HG03060 (cell line): ENCODE data around the gene EFCC1.

Source experiments
- ATAC-seq: cut with Tn5 transposase; IDR thresholded peaks from one replicate; pipeline ENCODE4 v1.9.1; 2021; ENCODE audit warnings: low read depth, moderate number of reproducible peaks; ENCODE audit not compliant: unreplicated experiment

The EFCC1 gene, protein sequence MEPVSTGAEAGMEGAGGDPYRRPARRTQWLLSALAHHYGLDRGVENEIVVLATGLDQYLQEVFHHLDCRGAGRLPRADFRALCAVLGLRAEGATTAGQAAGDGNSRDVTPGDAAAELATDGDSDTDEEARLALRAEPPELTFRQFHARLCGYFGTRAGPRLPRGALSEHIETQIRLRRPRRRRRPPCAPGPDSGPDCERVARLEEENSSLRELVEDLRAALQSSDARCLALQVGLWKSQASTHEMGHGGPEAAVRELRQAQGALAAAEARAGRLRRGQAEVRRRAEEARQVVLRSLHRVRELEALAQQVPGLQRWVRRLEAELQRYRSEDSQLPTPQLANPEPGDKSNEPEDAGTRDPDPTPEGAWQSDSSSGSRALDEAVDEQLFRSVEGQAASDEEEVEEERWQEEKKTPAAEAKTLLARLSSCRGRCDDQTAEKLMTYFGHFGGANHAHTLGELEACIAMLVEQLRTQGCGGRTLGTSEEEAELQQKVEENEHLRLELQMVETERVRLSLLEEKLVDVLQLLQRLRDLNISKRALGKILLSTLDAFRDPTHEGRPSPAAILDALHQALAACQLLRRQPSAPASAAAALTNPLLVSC

DNA sequence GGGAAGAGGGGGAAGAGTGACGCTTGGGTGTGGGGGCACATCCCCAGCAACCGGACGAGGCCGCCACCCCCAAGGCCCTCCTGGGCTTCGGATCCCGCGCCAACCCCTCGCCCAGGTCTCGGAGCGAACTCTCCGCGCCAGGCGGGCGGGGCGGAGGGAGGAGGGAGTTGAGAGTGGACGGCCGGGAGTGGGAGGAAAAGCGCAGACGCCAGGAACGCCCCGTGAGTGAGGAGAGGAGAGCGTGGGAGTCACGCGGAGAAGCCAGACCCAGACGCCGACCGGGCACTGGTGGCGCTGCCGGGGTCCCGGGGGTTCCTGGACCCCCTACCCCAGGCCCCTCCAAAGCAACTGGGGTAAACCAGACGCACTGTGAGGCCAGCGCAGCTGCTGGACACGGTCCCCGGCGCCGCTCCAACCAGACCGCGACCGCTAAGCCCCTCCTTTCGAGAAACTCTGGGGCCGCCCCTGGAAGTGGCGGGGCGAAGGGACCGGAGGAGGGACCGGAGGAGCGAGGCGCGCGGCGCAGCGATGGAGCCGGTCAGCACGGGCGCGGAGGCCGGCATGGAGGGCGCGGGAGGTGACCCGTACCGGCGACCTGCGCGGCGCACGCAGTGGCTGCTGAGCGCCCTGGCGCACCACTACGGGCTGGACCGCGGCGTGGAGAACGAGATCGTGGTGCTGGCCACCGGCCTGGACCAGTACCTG is at the start of gene EFCC1:
TSS of gene EFCC1 (plus strand) at position 204 of the 705 bp plus-strand sequence. CDS start at position 529, 325 bp downstream.
- no peak for ATAC-seq

DNA sequence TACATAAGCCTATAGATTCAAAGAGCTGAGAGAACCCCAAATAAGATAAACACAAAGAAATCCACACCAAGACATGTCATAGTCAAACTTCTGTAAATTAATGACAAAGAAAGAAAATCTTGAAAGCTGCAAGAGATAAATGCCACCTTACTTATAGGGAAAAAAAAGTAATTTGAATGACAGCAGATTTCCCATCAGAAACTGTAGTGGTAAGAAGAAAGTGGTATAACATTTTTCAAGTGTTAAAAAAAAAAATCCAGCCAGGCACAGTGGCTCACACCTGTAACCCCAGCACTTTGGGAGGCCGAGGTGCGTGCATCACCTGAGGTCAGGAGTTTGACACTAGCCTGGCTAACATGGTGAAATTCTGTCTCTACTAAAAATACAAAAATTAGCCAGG is 44.7 kb upstream of the EFCC1 start:
- no peak for ATAC-seq

DNA sequence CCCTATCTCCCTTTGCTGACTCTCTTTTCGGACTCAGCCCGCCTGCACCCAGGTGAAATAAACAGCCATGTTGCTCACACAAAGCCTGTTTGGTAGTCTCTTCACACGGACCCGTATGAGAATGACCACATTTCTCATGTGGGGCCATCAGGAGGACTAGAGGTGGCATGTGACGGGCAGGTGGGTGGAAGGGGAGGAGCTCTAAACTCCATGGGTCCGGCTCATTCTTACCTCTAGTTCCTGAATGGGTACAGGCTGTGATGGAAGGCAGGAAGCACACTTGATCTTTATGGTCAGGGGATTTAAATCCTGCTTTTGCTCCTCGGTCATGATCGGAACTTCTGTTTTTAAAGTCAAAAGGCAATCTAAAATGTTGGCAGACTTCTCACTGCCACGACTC is 35.8 kb upstream of the EFCC1 start:
- ATAC-seq, result no peak

DNA sequence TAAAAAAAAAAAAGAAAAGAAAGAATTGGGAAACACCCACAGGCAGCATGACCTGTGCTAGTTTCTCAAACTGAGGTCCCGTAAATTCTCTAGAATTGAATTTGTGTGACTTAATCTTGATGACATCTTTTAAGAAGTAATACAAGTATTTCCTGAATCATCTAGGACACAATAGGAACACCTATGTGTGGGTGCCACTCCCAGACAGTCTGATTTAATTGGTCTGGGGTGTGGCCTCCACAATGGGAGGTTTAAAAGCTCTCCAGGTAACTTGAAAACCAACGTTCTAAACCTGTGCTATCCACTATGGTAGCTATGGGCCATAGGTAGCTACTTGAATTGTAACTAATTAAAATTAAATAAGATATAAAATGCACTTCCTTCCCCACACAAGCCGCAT is 35.3 kb upstream of the EFCC1 start:
- no peak for ATAC-seq

DNA sequence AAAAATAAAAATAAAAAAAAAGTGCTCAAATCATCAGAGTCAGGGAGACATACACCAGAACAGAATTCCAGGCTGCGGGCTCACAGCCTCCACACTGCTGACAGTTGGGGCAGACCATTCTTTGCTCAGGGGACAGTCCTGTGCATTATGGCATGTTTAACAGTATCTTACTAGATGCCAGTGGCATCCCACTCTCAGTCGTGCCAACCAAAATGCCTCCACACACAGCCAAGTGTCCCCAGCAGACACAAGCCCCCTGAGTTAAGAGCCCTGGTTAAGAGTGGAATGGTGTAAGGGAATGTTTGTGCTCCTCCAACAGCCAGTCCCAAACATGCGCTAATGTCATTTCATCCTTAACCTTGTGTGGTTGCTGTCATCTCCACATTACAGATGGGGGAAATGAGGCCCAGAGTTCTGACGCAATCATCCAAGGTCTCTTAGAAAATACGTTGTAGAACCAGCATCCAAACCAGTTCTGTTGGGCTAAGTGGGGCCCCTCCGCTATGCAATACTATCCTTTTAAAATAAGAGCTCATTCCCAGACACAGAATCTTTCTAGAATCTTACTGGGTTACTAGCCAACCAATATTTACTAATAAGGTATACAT is 33.3 kb upstream of the EFCC1 start:
- ATAC-seq, result no peak

GRCh38 chr3:128969993-128970739 is 30.9 kb upstream of the EFCC1 start:
- ATAC-seq, result no peak

- no peak for ATAC-seq
These were observed 30.4 kb upstream of the EFCC1 start for GRCh38 chr3:128970740-128971047.

DNA sequence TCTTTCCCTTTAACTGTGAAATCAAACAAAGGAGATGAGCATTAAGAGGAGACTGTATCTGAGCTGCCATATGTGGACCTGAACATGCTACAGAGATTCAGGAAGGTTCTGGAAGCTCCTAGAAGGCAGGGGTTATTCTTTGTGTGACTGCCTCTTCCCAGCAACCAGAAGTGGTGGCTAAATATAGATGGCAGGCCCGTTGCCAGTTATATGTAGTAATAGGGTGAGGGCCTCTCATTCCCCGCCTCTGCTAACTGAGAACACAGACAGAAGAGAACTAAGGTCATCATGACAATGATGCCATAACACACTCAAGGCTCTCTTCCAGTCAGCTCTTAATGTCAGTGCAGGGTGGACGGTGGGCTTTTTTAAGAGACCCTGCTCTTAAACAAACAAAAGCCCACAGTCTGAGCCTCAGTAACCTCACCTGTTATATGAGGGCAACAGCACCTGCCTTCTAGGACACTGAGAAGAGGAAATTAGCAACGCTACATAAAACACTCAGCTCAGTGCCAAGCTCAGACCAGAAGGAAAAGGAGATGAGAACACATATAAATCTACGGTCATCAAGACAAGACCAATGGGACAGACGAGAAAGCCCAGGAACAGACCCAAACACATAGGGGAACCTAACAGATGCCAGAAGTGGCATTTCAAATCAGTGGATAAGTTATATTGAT is 29.5 kb upstream of the EFCC1 start:
- ATAC-seq, result no peak

GRCh38 chr3:128973988-128974564 is 27.0 kb upstream of the EFCC1 start:
- ATAC-seq, result no peak

- no peak for ATAC-seq
These were observed 25.8 kb upstream of the EFCC1 start for GRCh38 chr3:128975276-128975675.

GRCh38 chr3:128983293-128984069 is 17.6 kb upstream of the EFCC1 start:
- no peak for ATAC-seq

DNA sequence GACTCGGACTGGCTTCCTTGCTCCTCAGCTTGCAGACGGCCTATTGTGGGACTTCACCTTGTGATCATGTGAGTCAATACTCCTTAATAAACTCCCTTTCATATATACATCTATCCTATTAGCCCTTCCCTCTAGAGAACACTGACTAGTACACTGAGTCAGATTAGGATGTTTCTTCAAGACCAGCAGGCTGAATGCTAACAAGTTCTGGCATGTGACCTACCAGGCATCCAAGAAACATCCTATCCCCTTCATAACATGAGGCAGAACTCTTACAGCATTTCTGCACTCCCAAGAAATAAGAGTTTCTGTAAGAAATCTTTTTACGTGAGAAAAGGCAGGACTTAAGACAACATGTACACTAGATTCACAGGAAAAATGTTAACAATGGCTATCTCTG is 16.5 kb upstream of the EFCC1 start:
- ATAC-seq, result no peak

DNA sequence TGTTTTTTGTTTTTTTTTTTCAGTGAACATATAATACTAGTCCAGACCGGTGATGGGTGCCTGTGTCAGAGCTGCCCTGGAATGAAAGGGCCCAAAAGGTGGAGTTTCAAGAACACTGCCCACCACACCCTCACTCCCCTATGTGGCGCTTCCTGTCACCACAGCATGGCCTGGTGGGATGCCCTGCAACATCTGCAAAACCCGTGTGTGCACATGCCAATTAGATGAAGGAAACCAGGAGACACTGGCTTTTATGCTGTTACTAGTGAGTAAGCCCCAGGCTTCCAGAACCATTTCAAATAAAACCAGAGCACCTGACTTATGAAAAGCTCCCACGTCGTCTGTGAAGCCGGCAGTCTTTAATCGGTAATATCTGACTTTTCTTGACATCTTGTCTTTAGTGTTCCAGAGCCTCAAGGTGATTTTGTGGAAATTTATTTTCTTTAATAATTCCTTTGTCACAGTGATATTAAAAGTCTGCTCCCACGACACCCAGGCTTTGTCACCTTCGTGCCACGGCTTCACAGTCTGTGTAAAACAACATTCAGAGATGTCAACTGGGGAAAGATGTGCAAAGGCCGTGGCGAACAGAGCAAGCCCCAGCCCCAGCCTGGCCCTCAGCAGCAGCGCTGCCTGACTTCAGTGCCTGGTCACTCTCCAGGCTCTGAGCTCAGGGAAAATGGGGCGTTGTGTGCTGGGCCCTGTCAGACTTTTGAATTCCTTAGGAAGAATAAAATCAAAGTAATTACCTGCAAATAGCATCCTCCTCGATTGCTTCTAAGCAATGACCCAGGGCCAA is 13.6 kb upstream of the EFCC1 start:
- ATAC-seq, result no peak

DNA sequence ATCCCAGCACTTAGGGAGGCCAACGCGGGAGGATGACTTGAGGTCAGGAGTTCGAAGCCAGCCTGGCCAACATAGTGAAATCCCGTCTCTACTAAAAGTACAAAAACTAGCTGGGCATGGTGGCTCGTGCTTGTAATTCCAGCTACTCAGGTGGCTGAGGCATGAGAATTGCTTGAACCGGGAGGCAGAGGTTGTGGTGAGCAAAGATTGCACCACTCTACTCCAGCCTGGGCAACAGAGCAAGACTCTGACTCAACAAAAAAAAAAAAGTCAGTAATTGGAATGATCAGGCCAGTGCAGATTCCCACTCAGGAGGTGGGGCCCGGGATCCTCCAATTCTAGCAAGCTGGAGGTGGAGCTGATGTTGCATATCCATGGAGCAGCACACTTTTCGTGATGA is 12.8 kb upstream of the EFCC1 start:
- no peak for ATAC-seq

DNA sequence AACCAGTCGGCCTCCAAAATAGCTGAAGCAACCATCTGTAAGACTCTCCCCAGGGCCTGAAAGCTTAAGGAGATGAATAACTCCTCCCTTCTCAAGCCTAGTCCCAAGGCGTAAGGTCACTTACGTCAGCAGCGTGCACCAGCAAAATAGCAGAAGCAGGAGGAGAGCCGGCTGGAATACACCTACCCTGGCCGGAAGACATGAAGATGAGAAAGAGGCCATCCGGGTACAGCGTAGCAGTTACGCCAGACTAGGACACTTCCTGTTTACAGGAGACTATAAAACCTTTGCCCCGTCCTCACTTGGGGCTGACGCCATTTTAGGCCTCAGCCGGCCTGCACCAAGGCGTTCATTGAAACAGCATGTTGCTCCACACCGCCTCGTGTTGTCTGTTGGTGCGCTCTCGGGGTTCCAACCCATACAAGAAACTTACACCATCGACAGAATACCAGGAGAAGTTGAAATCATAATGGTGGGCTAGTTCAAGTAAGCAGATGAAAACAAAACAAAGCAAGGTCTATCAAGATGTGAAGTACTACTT is 9.7 kb upstream of the EFCC1 start:
- ATAC-seq, result no peak

GRCh38 chr3:128992926-128993460 is 8.1 kb upstream of the EFCC1 start:
- no peak for ATAC-seq

DNA sequence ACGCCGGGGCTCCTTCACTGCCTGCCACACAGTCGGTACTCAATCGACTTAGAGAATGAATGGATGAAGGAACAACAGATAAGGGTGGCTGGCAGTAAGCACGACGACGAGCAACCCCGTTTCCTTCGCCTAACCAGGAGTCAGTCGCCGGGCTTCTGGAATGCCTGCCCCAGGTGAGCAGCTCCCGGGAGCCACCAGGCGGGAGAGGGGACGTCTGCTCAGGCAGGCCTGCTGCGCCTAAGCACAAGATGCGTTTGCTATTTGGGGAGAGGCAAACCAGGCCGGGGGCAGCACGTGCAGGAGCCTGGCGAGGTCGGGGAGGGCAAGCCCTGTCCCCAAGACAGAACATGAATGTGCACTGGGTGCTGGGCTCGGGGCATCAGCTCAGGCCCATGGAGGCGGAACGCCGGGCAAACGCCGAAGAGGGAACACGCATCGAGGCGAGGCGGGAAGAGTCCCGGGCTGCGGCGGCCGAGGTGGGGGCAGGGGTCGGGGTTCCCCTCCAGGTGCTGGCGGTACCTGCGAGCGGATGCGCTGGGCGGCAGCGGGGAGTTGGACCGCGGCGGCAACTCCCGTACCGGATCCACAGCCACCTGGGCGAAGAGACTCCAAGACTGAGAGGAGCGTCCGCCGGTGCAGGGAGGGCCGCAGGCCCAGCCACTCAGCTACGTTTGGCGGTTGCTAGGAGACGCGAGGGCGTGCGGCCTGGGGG is 7.5 kb upstream of the EFCC1 start, which contains the start of gene CFAP92:
TSS of gene CFAP92 (minus strand) at position 616 of the 712 bp plus-strand sequence. CDS start 772 bp downstream, outside the sequence.
- no peak for ATAC-seq
